ENCODE measurements around the gene FGF2.
"Not testable (repeated sequence)": the region's sequence is repeated elsewhere in the genome, so short reads cannot be mapped to it uniquely, and the experiment has no call there.

The FGF2 gene

GRCh38 chr4:122945136-122945535 lies 118.5 kb downstream of the FGF2 start:
- DNase-seq = not testable (repeated sequence)

- no peak for DNase-seq
These were observed 119.5 kb downstream of the FGF2 start for GRCh38 chr4:122946142-122946541.

All from Kasumi-1 (cell line).